Epithelial cell of proximal tubule (primary cell): ENCODE data around the gene SPRED1. TPM values are rescaled to one million over a fixed set of nuclear protein-coding genes. Genes with fewer than 3 reads are reported as not detected.
"Not testable (repeated sequence)": the region's sequence is repeated elsewhere in the genome, so short reads cannot be mapped to it uniquely, and the experiment has no call there.

Experiments
- DNase-seq: peaks from one replicate; pipeline ENCODE4 v3.0.0-alpha.2; 2011; ENCODE audit warnings: low read depth
- H3K4me3 ChIP-seq: 2 replicates; pipeline ENCODE4 v1.5.1; 2011; ENCODE audit warnings: low read depth, mild to moderate bottlenecking, low read length
- CTCF ChIP-seq: conservative IDR thresholded peaks from 2 replicates; pipeline ENCODE4 v1.5.1; 2012; ENCODE audit warnings: low read depth, mild to moderate bottlenecking, low read length
- total RNA-seq: library from RNA; depleted of rRNA; stranded (reverse); fragments of >200 nt; gene quantifications from 2 replicates; pipeline ENCODE4 v1.2.3, GENCODE V29; 2015

SPRED1 gene
- total RNA-seq, 1 donor from 2014 or later = 12.3 TPM

DNA sequence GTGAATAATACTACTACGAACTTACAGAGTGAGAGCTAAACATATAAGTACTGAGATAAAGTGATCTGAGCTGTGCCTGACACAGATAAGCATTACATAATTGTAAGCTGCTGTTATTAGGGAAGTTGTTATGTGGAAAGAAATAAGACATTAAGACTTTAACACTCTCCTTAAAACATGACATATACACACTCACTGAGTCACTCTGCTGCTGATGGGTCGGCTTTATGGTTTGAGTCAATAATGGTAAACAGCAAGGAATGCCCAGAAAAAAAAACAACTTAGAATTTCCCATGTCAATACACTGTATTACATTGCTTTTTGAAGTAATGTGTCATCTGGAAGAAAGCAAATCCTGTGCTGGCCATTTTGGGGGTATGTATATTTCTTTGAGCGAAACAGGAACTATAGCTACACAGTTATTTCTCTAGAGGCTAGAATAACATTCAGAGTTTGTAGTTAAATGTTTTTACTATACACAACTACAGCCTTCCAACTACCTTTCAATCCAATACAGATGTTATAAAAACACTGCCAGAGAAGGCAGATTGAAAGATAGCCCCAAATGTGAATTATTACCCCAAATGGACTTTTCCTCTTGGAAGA, 22.8 kb upstream of the SPRED1 start:
- DNase-seq = no peak
- TF ChIP-seq CTCF = no peak
- H3K4me3 ChIP-seq = no peak overlapping the region

DNA sequence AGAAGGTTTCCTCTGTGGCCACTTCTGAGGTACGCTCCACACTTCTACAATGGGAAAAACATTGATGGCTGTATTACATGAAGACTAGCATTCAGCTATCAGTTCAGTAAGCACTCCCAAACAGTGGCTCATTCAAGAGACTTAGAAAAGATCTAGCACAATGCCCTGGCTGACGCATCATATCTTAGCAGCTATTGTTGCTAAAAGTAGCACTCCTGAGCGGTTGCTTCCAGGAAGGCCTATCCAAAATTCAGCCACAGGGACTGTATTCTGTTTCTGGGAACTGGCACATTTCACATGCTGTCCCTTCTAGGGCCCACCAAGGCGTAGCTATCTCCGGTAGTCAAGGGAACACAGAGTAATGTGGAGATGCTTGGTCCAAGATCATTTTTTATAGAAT, 21.2 kb upstream of the SPRED1 start:
- no peak for TF ChIP-seq CTCF
- DNase-seq = no peak
- no peak overlapping the region for H3K4me3 ChIP-seq

GRCh38 chr15:38237021-38237420, 15.6 kb upstream of the SPRED1 start:
- DNase-seq, H3K4me3 ChIP-seq: not testable (repeated sequence)

- TF ChIP-seq CTCF = no peak
- no peak overlapping the region for H3K4me3 ChIP-seq
- DNase-seq = no peak
These were observed 14.3 kb upstream of the SPRED1 start for GRCh38 chr15:38238311-38238710.

DNA sequence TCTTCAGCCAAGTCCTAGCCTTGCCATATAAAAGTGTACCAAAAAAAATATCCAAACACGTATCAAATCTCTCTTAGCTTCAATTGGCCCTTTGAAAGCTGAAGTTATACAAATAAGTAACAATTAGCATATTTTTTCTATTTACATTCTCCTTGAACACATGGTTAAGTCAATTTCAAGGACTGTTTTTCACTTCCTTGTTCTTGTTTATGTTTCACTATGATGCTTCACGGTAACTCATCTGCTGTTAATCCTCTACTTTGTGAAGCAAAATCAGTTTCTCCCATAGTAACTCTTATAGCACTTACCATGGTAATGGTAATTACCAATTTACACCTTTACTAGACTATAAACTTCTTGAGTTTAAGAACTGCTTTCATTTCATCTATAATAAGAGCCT, 10.6 kb upstream of the SPRED1 start:
- no peak for TF ChIP-seq CTCF
- DNase-seq = no peak
- no peak overlapping the region for H3K4me3 ChIP-seq

DNA sequence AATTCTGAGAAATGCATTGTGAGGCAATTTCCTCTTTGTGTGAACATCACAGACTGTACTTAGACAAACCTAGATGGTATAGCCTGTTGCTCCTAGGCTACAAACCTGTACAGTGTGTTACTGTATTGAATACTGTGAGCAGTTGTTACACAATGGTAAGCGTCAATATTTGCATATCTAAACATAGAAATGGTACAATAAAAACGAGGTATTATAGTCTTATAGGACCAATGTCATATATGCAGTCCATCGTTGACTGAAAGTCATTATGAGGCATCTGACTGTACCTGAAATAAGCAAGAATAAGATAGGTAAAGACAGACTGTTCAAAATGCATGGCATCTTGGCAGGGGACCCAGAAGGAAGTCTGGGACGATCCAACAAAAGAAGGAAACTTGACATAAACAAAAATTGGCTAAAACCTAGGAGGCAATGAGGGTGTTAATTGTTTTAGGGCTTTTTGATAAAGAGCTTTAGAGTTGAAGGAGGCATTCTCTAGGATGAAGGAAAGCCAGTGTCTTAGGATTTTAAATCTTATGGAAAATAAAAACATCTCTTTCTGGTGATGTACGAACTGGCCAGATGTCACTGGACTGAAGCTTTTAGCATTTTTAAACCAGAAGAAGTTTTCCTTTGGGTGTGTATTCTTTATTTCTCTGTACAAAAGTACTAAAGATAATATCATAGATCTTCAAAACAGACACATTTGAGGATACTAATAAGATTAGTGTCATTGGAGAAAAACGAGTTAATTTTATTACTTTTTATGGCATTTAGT, 9.2 kb upstream of the SPRED1 start:
- DNase-seq = no peak
- H3K4me3 ChIP-seq = no peak overlapping the region
- no peak for TF ChIP-seq CTCF

DNA sequence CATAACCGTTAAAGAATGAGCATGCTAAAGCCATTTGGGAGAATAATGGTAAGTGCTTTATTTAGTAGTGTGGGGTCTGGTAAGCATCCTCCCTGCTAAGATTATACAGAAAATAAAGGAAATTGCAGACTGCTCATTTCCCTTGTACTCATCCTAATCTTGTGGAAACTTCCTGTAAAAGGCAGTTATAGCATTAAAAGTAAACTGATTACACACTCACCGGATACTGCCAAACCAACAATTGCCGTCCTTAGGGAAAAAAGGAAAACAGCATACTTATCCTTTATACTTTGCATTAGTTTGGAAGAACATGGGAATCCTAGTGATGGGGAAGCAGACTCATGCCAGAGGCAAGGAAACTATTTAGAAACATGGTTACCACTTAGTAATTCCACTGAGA, 5.3 kb upstream of the SPRED1 start:
- no peak for DNase-seq
- no peak for TF ChIP-seq CTCF
- H3K4me3 ChIP-seq = no peak overlapping the region
